ENCODE measurements around the gene OR4N5.
"Not testable (repeated sequence)": the region's sequence is repeated elsewhere in the genome, so short reads cannot be mapped to it uniquely, and the experiment has no call there.

OR4N5 gene, protein sequence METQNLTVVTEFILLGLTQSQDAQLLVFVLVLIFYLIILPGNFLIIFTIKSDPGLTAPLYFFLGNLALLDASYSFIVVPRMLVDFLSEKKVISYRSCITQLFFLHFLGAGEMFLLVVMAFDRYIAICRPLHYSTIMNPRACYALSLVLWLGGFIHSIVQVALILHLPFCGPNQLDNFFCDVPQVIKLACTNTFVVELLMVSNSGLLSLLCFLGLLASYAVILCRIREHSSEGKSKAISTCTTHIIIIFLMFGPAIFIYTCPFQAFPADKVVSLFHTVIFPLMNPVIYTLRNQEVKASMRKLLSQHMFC

DNA sequence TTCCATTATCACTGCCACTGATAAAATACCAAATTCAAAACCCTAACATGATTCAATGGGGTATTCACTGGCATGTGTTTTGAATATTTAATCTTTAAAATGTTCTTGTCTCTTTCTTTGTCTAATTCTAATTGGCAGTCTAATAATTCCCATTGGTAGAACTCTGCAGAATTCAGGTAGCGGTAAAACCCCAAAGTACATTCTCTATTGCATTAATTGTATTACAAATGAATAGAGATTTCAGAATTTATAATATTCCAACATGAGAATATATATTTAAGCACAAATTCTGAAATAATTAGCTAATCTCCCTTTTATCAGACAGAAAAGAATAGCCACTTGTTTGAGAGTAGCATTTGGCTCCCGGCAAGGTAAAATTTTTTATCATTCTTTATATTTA lies at the start of gene OR4N5:
OR4N5 (plus strand) TSS at position 301 of the 400 bp plus-strand sequence. CDS start 4,916 bp downstream, outside the sequence.
- no peak for DNase-seq (ENCODE audit: low read depth in 2 of 2)

DNA sequence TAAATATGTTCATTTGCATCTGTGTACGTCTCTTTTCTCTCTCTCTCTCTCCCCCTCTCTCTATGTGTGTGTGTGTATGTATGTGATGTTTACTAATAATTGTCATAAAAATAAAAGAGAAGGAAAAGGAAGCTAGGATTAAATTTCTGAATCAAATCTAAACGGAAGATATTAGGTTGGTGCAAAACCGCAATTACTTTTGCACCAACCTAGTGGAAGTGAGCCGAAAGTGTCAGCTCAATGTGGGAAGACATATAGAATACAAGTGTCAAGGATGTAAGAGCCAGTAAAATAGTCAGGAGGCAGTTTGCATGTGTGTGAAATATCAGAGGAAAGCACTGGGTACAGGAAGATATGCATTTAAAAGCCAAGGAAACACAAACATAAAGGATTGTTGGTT lies 46.6 kb upstream of the OR4N5 start:
- no peak for DNase-seq (ENCODE audit: low read depth in 2 of 2)

DNA sequence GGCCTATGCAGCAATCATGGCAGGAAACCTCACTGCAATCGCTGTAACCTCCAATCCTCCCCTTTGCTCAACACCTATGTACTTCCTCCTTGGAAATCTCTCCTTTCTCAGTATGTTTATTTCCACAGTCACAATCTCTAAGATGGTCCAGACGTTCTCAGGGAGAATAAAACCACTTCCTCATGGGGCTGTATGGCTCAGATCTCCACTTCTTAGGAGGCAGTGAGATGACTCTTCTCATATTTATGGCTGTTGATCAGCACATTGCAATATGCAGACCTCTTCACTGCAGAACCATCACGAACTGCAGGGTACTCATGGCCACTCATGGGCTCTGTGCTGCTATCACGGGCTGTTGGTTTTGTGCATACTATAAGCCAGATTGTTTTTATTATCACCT lies 45.2 kb upstream of the OR4N5 start:
- DNase-seq (ENCODE audit: low read depth in 2 of 2) = no peak

DNA sequence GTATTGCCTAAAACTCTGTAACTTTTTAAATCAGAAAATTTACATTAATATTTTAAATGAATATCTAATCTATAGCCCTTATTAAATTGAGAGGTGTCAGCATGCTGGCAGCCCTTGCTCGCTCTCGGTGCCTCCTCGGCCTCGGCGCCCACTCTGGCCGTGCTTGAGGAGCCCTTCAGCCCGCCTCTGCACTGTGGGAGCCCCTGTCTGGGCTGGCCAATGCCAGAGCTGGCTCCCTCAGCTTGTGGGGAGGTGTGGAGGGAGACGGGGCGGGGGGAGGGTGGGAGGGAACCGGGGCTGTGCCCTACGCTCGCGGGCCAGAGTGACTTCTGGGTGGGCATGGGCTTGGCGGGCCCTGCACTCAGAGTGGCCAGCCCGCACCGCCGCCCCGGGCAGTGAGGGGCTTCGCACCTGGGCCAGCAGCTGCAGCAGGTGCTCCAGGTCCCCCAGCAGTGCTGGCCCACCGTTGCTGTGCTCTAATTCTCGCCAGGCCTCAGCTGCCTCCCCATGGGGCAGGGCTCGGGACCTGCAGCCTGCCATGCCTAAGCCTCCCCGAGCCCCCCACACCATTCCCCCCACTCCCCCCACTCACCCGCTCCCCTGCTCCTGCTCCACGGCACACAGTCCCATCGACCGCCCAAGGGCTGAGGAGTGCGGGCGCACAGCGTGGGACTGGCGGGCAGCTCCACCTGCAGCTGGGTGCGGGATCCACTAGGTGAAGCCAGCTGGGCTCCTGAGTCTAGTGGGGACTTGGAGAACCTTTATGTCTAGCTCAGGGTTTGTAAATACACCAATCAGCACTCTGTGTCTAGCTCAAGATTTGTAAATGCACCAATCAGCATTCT lies 39.5 kb upstream of the OR4N5 start:
- not testable (repeated sequence) for DNase-seq (ENCODE audit: low read depth in 2 of 2)

DNA sequence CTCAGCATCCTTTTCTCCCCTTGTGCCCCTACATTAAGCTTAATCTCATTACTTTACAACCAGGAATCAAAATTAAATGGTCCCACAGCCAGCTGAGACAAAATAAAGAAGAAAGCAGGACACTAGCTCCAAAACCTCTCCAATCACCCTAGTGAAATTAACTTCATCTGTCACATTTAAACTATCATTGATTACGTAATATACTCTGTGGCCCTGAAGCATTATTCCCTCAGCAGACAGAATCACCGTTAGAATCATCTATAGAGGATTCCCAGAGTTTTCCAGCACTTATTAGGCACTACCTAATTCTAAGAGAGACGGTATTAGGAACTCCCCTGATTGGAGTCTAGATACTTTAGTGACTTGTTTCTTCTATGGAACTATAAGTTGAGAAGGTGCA lies 28.2 kb upstream of the OR4N5 start, which contains the start of gene OR4K17:
OR4K17 (plus strand) TSS at position 302 of the 400 bp plus-strand sequence. CDS start 6,761 bp downstream, outside the sequence.
- no peak for DNase-seq (ENCODE audit: low read depth in 2 of 2)

DNA sequence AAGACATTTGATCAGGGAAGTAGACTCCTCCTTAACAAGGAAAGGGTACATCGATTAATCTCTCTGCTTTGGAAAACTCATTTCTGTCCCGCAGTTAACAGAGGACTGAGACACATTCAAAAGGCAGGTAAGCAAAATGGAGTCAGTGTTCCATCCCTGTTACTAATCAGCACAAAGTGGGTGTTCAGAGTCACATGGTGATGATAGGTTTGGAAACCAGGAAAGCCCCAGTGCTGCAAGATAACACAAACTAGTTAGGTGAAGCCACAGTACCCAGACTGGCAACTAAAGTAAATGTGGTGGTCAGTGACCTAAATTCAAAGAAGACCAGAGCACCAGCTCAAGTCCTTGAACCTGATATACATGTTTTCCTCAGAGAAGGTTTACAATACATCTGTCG lies 26.3 kb upstream of the OR4N5 start:
- no peak for DNase-seq (ENCODE audit: low read depth in 2 of 2)

DNA sequence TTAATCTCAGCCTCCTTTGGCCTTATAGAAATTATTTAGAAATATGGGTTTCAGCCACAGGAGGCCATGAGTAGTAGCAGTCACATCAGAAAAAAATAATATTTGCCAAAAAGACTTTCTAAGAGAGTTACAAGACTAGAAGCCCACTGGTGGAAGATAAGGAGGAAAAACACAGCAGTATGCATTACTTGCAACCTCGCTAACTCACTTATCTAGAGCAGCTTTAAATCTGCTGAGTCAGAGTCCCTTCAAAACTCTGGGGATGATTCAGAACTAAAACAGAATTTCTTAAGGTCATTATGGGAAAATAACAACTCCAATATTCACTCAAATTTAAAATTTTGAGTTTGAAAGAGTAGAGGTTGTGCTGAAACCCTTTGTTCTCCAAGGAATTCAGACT lies 21.9 kb upstream of the OR4N5 start:
- no peak for DNase-seq (ENCODE audit: low read depth in 2 of 2)

DNA sequence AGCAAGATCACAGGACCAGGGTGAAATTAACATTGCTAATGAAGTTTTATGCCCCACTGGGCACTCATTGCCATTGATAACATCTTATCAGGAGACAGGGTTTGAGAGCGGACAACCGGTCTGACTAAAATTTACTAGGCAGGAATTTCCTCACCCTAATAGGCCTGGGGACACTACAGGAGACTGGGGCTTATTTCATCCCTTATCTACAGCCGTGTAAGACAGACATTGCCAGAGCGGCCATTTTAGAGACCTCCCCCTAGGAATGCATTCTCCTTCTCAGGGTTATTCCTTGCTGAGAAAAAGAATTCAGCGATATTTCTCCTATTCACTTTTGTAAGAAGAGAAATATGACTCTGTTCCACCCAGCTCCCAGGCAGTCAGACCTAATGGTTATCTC lies 19.8 kb upstream of the OR4N5 start:
- DNase-seq (ENCODE audit: low read depth in 2 of 2) = no peak

DNA sequence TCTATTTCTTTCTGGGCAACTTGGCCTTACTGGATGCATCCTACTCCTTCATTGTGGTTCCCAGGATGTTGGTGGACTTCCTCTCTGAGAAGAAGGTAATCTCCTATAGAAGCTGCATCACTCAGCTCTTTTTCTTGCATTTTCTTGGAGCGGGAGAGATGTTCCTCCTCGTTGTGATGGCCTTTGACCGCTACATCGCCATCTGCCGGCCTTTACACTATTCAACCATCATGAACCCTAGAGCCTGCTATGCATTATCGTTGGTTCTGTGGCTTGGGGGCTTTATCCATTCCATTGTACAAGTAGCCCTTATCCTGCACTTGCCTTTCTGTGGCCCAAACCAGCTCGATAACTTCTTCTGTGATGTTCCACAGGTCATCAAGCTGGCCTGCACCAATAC lies 5.3 kb downstream of the OR4N5 start:
- no peak for DNase-seq (ENCODE audit: low read depth in 2 of 2)

DNA sequence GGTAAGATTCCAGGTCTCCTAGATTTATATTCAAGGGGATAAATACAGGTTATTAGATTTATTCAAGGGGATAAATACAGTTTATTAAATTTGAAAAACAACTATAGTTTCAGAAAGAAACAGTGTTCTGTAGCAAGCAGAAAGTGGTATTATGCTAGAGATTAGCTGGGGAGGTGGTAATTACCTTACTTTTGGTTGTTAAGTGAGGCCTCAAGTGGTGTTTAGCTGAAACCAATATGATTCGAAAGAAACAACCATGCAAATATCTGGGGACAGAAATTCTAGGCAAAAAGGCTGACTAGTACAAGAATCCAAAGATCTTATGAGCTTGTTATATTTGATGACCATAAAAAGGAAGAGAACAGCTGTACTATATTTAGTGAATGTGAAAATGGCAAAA lies 6.2 kb downstream of the OR4N5 start:
- DNase-seq (ENCODE audit: low read depth in 2 of 2) = no peak

DNA sequence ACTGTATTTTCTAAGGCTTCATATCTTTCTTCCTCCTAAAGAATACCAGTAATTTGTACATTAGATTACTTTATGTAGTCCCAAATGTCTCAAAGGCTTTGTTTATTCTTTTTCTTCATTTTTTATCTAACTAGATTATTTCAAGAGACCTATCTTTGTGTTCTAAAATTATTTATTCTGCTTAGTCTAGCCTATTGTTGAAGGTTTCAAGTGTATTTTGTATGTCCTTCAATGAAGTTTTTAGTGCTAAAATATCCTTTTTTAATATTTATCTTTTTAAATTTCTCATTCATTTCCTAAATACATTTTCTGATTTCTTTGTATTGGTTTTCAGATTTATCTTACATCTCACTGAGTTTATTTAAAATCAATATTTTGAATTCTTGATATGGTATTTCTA lies 25.8 kb downstream of the OR4N5 start:
- no peak for DNase-seq (ENCODE audit: low read depth in 2 of 2)

DNA sequence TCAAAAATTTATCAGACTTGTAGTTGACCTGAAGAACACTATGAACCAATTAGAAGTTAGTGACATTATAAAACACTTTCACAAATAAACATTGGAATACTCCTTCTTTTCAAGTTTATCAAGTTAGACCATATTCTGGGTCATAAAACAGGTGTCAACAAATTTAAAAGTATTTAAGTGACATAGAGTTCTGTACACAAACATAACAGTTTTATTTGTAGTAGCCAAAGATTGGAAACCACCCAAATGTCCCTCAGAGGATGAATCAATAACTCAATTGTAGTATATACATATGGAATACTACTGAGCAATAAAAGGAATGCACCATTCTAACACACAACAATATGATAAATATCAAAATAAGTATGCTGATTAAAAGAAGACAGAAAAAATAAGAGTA lies 28.5 kb downstream of the OR4N5 start:
- DNase-seq (ENCODE audit: low read depth in 2 of 2) = no peak

DNA sequence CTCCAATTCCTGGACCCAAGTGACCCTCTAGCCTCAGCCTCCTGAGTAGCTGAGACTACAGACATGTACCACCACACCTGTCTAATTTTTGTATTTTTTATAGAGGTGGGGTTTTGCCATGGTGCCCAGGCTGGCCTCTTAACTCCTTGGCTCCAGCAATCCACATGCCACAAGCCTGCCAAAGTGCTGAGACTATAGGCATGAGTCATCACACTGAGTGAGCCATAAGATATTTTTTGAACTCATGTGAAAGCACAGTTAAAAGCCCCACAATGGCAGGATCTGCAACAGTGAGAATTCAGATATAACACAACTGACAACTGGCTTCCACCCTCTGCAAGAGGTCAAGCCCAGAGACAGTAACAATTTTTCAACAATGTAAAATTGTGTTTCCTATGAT lies 31.2 kb downstream of the OR4N5 start:
- DNase-seq (ENCODE audit: low read depth in 2 of 2) = not testable (repeated sequence)

DNA sequence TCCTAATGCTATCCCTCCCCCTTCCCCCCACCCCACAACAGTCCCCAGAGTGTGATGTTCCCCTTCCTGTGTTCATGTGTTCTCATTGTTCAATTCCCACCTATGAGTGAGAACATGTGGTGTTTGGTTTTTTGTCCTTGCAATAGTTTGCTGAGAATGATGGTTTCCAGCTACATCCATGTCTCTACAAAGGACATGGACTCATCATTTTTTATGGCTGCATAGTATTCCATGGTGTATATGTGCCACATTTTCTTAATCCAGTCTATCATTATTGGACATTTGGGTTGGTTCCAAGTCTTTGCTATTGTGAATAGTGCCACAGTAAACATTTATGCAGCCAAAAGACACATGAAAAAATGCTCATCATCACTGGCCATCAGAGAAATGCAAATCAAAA lies 35.6 kb downstream of the OR4N5 start:
- DNase-seq (ENCODE audit: low read depth in 2 of 2) = not testable (repeated sequence)

DNA sequence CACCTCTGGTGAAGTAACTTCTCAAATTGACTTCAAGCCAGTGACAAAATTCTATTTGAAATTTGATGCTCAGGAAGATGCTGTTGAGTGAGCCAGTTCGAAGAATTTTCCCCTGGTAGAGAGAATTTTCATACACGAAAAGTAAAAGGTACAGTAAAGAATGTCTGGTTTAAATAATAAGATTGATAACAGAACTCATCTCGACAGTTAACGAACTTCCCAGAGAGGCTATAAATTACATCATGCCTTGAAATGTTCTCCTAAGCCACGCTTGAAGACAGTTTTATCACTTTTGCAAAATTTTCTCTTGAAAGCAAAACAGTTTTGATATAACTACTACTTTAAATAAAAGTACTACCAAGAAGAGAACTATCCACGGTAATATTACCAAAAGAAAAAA lies 37.7 kb downstream of the OR4N5 start:
- no peak for DNase-seq (ENCODE audit: low read depth in 2 of 2)

DNA sequence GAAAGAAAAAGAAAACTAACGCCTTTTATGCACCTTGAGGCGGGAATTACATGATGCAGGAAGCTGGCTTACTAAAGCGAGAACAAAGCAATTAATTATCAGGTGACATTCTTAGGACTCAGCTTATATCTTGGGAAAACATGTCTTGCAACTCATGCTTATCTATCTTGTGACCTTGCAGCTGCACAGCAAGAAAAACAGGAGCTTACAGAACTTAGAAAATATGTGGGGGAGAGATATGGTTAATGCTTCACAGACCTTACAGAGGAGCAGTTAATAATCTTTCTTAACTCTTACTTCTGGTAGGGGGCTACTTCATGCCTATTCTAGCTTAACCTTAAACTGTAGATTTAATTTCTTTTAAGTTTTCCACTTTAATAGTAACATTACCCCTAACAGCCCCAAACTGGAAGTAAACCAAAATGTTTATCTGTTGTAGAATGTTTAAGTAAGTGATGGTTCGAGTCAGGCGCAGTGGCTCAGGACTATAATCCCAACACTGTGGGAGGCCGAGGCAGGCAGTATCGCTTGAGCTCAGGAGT lies 38.9 kb downstream of the OR4N5 start:
- no peak for DNase-seq (ENCODE audit: low read depth in 2 of 2)

DNA sequence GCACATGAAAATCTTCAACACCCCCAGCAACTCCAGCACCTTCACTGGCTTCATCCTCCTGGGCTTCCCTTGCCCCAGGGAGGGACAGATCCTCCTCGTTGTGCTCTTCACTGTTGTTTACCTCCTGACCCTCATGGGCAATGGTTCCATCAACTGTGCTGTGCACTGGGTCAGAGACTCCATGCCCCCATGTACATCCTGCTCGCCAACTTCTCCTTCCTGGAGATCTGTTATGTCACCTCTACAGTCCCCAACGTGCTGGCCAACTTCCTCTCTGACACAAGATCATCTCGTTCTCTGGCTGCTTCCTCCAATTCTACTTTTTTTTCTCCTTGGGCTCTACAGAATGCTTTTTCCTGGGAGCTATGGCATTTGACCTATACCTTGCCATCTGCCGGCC lies 40.6 kb downstream of the OR4N5 start:
- no peak for DNase-seq (ENCODE audit: low read depth in 2 of 2)

DNA sequence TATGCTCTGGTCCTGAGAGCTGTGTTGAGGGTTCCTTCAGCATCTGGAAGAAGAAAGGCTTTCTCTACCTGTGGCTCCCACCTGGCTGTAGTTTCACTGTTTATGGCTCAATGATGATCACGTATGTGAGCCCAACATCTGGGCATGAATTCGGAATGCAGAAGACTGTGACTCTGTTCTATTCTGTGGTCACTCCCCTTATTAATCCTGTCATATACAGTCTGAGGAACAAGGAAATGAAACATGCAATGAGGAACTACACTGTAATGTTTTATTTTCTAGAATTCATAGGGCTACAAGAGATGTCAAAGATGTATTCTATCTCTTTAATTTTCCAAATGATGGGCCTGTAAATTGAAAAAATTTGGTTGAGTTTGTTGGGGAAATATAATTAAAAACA lies 41.3 kb downstream of the OR4N5 start:
- no peak for DNase-seq (ENCODE audit: low read depth in 2 of 2)

DNA sequence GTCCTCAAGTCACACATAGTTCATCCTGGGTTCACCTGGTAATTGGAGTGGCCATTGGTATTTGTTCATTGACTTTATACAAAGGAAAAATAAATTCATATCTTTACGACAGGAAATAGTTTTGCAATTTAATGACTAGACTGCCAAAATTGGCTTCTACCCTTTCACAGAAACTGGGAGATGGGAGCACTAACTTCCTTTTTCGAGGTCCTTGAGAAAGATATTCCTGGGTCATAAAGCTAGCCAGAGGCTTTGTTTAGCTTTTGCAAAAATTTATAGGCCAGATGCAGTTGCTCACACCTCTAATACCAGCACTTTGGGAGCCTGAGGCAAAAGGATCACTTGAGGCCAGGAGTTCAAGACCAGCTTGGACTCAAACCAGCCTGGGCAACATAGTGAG lies 41.9 kb downstream of the OR4N5 start:
- DNase-seq (ENCODE audit: low read depth in 2 of 2) = no peak

DNA sequence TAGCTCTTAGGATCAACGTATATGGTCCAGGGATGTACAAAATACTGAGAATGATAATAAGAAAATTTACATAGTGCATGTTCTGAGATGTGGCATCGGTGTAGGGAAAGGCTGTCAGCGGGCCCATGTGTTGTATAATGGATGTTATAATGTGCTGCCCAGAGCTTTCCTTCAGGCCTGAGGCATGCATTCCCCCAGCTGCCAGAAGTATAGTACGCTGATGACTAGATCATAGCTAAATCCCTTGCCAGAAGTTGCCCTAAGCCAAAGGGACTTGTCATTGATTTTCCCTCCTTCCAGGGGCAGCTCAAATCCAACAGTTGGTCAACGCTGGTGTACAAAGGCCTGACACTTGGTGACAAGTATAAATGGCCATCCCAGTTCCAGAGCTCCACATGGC lies 45.6 kb downstream of the OR4N5 start:
- DNase-seq (ENCODE audit: low read depth in 2 of 2) = no peak

DNA sequence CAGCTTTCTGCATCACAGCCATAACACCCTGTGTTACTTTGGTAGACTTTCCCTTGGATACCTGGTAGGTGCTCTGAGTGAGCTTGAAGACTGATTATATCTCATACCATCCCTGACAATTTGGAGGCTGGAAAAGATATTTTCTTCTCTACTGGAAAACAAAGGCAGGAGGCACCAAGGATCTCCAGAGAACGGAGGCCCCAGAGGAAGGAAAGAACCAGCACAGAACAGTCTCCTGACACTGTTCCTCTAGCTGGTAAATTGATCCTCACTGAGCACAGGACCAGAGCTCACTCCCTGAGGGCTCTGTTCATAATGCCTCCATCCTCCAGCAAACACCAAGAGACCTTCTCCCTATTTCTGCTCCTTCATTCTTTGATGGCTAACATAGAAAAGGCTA lies 52.0 kb downstream of the OR4N5 start, which contains the start of gene OR11G2:
OR11G2 (plus strand) TSS at position 301 of the 400 bp plus-strand sequence. CDS start 6,542 bp downstream, outside the sequence.
- no peak for DNase-seq (ENCODE audit: low read depth in 2 of 2)

DNA sequence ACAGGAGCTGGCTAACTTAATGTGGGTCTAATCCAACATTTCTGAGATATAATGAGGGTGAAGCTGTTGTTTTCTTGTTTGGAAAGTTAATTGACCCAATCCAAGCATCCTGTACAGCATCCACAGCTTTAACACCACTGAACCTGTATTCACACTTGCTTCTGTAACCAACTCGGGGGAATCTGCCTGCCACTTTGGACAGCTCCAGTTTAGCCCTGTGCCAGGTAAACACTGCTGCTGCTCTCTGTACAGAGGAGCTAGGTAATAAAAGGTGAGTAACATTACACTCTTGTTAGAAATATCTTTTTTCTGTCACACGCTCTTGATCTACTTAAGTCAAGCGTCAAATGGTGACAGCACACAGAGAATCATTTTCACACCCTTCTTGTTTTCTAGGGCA lies 52.8 kb downstream of the OR4N5 start:
- no peak for DNase-seq (ENCODE audit: low read depth in 2 of 2)

DNA sequence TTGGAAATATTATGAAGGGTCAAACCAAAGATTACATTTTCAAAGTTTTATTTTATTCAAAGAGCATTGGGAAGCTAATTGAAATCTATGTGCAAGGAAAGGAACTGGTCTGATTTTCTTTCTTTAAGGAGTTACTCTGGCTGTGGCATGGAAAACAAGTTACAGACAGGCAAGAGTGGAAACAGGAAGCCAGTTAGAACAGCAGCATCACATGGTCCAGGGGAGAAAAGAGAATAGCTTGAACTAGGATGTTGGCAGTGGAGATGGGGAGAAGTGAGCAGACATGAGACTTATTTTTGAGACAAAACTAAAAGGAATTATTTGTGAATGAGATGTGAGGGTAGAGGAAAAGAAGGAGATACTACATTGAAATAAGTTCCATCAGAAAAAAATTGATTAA lies 55.5 kb downstream of the OR4N5 start:
- no peak for DNase-seq (ENCODE audit: low read depth in 2 of 2)

Data from stimulated activated CD8-positive, alpha-beta memory T cell treated with anti-CD3 and anti-CD28 coated beads, Interleukin-2, amount 100 ng/mL, for 1 hour (primary cell).